D721Med (cell line): Measurements from ENCODE around the gene CES4A.

Source experiments
- DNase-seq: peaks from one replicate; pipeline ENCODE4 v3.0.0; 2011; ENCODE audit warnings: low spot score; ENCODE audit not compliant: insufficient read length
- FAIRE-seq: peaks from 2 replicates; lab custom pipeline; 2011; peaks lifted over from hg19 to GRCh38; lab: Jason Lieb, UNC
- TF ChIP-seq, protein P1 (sequence below): IDR thresholded peaks from 2 replicates; pipeline ENCODE4 v1.5.1; 2012; ENCODE audit warnings: mild to moderate bottlenecking, control low read depth; ENCODE audit not compliant: insufficient read depth; ENCODE audit errors: missing control alignments

Gene CES4A

GRCh38 chr16:67022531-67023214, 34.3 kb downstream of the CES4A start:
- no peak for FAIRE-seq
- TF ChIP-seq, protein P1, sequence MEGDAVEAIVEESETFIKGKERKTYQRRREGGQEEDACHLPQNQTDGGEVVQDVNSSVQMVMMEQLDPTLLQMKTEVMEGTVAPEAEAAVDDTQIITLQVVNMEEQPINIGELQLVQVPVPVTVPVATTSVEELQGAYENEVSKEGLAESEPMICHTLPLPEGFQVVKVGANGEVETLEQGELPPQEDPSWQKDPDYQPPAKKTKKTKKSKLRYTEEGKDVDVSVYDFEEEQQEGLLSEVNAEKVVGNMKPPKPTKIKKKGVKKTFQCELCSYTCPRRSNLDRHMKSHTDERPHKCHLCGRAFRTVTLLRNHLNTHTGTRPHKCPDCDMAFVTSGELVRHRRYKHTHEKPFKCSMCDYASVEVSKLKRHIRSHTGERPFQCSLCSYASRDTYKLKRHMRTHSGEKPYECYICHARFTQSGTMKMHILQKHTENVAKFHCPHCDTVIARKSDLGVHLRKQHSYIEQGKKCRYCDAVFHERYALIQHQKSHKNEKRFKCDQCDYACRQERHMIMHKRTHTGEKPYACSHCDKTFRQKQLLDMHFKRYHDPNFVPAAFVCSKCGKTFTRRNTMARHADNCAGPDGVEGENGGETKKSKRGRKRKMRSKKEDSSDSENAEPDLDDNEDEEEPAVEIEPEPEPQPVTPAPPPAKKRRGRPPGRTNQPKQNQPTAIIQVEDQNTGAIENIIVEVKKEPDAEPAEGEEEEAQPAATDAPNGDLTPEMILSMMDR = no peak
- DNase-seq = no peak

DNA sequence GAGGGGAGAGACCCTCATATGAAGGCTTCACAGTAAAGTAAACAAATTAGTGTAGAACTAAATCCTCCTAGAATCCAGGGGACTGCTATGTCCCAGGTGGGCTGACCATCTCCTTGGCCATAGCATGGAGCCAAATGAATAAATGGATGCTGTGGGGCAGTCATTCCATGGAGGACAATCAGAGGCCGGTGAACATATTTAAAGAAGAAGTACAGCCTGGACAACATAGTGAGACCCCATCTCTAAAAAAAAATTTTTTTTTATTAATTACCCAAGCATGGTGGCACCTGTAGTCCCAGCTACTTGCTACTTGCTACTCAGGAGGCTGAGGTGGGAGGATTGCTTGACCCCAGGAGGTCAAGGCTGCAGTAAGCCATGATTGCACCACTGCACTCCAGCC, 35.3 kb downstream of the CES4A start:
- DNase-seq = no peak
- FAIRE-seq = no peak
- TF ChIP-seq, protein P1 = no peak

DNA sequence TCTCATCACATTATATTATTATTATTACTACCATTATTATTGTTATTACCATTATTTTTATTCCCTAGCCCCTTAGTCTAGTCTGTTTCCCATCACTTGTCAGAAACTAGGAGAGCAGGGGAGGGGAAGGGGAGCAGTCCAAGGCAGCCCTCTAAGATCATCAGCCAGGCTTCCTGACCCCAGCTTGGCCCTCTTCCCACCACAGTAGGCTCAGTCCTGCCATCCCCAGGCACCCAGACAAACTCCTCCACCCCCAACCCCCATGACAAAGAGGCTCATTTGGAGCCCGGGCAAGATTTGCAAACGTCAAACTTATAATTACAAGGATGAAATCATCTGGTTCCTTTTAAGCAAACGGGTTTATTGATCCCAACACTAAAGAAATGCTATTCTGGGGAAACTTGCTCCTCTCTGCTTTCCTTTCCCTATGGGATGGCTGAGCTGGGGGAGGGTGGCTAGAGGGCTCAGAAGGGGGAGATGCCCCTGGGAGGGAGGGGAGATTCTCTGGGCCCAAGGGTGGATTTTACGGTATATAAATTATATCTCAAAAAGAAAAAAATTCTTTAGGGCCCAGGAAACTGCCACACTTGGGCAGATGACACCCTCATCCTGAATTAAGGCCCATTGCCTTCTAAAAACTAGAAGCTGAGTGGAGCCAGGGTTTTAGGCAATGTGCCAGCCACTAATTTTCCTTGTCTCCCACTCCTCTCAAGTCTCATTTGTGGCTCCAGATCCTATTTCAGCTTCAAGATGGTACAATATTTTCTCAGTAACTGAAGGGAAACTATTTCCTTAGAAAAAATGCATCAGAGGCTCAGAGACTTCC, 36.2 kb downstream of the CES4A start:
- TF ChIP-seq, protein P1 = no peak
- no peak for FAIRE-seq
- DNase-seq = no peak

GRCh38 chr16:67025210-67025550, 36.8 kb downstream of the CES4A start:
- DNase-seq = no peak
- FAIRE-seq = no peak
- TF ChIP-seq, protein P1 = no peak

- TF ChIP-seq, protein P1 = no peak
- no peak for FAIRE-seq
Measured at GRCh38 chr16:67026570-67026969, 38.2 kb downstream of the CES4A start.

DNA sequence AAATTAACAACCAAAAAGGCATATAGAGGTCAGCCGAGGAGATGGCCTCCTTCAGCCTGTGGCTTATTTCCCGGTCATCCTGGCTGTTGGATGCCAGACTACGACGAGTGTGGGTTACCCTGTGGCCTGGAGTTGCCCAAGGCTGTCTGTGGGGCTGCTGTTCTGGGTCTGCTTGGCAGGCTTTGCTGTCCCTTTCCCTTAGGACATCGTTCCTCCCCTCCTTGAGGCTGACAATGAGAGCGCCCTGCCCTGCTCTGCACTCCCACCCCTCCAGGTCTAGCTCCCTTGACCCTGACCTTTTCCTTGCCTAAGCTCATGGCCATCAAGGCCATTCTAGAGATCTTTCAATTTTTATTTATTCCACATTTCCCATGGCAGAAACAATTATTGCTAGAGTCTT, 38.7 kb downstream of the CES4A start:
- no peak for DNase-seq
- TF ChIP-seq, protein P1 = no peak
- FAIRE-seq = no peak

More at GRCh38 chr16:67026570-67026969, 38.2 kb downstream of the CES4A start:
- DNase-seq = no peak
